GM19193 (cell line): ENCODE measurements around the gene CASR.

Experiments
- POLR2A ChIP-seq: IDR thresholded peaks from 4 replicates; pipeline ENCODE4 v1.6.1; 2011; ENCODE audit not compliant: insufficient read depth, insufficient read length; ENCODE audit errors: extremely low read depth

The CASR gene, protein sequence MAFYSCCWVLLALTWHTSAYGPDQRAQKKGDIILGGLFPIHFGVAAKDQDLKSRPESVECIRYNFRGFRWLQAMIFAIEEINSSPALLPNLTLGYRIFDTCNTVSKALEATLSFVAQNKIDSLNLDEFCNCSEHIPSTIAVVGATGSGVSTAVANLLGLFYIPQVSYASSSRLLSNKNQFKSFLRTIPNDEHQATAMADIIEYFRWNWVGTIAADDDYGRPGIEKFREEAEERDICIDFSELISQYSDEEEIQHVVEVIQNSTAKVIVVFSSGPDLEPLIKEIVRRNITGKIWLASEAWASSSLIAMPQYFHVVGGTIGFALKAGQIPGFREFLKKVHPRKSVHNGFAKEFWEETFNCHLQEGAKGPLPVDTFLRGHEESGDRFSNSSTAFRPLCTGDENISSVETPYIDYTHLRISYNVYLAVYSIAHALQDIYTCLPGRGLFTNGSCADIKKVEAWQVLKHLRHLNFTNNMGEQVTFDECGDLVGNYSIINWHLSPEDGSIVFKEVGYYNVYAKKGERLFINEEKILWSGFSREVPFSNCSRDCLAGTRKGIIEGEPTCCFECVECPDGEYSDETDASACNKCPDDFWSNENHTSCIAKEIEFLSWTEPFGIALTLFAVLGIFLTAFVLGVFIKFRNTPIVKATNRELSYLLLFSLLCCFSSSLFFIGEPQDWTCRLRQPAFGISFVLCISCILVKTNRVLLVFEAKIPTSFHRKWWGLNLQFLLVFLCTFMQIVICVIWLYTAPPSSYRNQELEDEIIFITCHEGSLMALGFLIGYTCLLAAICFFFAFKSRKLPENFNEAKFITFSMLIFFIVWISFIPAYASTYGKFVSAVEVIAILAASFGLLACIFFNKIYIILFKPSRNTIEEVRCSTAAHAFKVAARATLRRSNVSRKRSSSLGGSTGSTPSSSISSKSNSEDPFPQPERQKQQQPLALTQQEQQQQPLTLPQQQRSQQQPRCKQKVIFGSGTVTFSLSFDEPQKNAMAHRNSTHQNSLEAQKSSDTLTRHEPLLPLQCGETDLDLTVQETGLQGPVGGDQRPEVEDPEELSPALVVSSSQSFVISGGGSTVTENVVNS

GRCh38 chr3:122183521-122183892 lies at the start of gene CASR:
TSS of gene CASR (plus strand) at chr3:122183668. CDS start at chr3:122254190, 70,522 bp downstream.
- no peak for TF ChIP-seq POLR2A

DNA sequence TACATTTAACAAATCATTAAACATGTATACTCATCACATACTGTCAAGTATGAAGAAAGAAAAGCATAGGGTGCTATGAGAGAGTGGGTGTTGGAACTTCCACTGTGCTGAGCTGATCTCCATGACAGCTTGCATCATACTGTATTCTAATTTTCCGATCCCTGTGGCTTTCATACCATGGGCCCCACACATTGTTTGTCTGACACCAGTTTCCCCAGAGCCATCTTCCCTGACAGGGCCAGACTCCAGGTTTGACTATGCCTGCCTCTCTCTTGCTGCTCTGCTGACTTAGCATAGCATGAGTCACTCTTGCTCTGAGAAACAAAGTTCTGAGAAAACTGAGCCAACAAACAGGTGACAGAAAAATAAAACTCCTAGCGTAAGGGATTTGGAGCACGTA lies 37.0 kb upstream of the CASR start:
- TF ChIP-seq POLR2A, result no peak

DNA sequence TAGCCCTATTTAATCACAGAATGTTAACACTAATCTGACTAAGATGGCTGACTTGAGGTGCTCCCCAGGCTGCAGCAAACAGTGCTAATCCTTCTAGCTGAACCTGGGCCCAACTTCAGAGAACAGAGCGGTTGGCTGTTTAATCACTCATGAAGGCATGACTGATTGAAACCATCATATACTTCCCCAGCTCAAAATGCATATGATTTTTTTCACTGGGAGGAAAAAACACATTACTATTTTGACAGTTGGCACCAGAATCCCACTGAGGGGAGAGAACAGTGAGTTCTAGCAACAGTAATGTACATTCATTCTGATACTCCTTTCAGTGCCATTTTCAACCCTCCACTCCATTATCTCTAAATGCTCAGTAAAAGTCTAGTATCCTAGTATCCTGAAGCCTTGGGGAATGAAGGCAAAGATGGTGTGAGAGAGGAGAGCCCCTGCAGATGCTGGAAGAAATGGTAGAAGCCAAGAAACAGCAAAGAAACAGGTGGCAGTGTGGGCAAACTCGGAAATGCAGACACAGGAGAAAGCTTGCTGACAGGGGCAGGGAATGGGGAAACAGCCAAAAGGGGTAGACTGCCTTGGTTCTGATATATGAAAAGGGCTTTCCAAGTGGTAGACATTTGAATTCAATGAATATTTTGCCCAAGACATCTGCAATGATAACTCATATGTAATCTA lies 34.4 kb upstream of the CASR start:
- TF ChIP-seq POLR2A, result no peak

- no peak for TF ChIP-seq POLR2A
These were observed 32.0 kb upstream of the CASR start for GRCh38 chr3:122151480-122151879.

DNA sequence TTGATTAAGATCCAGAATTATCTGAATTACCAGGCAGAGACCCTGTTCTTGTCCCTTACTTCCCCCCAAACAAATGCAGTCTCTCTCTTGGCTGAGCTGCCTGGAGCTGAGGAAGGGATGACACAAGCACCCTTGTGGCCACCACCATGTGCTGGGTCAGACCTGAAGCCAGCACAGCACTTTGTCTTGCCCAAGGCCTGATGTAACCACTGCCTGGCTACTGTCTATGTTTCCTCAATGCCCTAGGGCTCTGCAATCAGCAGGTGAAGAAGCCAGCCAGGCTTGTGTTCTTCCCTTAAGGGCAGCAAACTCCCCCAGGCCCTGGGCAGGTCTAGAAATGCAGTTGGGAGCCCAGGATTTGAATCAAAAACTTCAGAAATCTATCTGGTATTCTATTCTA lies 15.8 kb upstream of the CASR start:
- TF ChIP-seq POLR2A, result no peak

DNA sequence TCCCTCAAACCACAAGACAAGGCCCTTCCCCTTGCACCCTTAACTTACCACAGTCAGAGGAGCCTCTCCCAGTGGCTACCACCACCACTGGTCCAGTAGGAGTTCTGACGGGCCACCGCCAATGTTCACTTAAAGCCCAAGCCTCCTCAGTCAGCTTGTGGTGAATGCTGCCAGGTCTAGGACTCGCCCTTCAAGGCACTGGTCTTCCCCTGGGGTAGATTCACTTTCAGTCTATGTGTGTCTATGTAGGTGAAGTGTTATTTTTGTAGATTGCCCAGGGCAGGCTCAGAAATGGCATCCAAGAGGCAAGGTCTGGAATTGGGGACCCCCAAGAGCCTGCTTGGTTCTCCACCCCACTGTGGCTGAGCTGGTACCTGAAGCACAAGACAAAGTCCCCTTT lies 15.4 kb upstream of the CASR start:
- no peak for TF ChIP-seq POLR2A

DNA sequence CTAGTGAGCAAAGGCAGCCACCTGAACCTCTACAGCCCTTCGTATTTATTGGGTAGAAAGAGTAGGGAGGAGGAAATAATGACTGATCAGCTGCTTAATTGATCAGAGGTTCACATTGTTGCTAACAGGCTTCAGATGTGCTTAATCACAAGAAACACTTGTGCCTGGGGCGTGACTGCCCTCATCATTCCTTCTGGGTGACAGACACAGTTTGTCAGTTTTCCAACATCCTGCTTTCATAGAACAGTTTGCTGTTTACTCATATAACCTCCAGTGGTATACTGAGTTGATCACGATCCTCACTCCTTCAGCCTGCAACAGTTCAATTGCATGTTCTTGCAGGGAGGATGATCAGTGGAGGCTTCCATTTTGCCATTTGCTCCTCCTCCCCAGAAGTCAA lies 13.6 kb upstream of the CASR start:
- no peak for TF ChIP-seq POLR2A

- no peak for TF ChIP-seq POLR2A
These were observed 4.8 kb upstream of the CASR start for GRCh38 chr3:122178711-122179110.

- TF ChIP-seq POLR2A, result no peak
These were observed 574 bp downstream of the CASR start for GRCh38 chr3:122183893-122184590.

GRCh38 chr3:122184591-122184929 lies 1.1 kb downstream of the CASR start:
- no peak for TF ChIP-seq POLR2A

DNA sequence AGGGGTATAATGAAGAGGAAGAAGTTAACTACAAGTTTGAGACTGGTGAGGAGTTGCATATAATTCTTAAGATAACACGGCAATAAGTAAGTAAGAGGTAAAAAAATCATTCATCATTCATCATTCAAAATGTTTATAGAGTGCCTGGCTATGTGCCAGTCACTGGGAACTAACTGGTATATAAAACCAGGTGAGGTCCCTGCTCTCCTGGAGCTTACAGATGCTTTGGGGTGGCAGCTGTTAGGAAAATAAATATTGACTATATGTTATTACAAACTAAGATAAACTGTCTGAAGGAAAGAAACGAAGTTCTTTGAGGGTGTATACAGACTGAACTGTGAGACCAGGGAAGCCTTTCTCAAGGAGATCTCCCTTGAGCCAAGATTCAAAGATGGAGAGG lies 2.9 kb downstream of the CASR start:
- no peak for TF ChIP-seq POLR2A

- no peak for TF ChIP-seq POLR2A
These were observed 5.3 kb downstream of the CASR start for GRCh38 chr3:122188737-122189136.

- TF ChIP-seq POLR2A, result no peak
These were observed 5.9 kb downstream of the CASR start for GRCh38 chr3:122189357-122189756.

GRCh38 chr3:122190525-122190924 lies 7.1 kb downstream of the CASR start:
- no peak for TF ChIP-seq POLR2A
